ENCODE results near the gene SDHB. TPM values are rescaled to one million over a fixed set of nuclear protein-coding genes. Genes with fewer than 3 reads are reported as not detected.

SDHB gene
- total and polyA plus RNA-seq, 10 donors: 49.1 to 132 (median 83.7) TPM

DNA sequence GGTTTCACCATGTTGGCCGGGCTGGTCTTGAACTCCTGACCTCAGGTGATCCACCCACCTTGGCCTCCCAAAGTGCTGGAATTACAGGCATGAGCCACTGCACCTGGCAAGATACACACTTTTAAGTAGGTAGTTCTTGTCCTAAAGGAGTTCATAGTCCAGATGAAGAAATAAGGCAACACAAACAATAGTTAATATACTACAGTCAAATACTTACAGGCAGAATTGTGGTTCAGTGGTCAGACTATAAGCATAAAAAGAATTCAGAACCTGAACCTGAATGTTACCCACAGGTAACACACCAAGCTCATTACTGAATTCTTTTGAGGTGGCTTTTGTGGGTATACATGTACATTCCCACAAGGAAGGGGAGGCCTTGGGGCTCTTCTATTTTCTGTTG lies 1.8 kb downstream of the SDHB start:
- no peak for DNase-seq
- intact Hi-C loops (cut with DNase I; ENCODE audit: low total_unique reads): no loop called here
- Histone ChIP-seq H3K4me1 (peaks cover 5 to 62% (median 31%) of the 10 kb centered on the region in 6 donors), H3K27ac (no peak overlapping the region), H3K4me3 (no peak overlapping the region), H3K36me3 (peaks cover 0 to 48% (median 20%) of the 10 kb centered on the region in 6 donors), H3K9me3 (no peaks in the 10 kb centered on the region), H3K27me3 (replicated peaks in 1 of 7) (no peaks in the 10 kb centered on the region)
- WGBS, 5 donors: 67 to 97% (median 80%) methylated on average over 1 of the region's 1 CpG
- TF ChIP-seq POLR2A (IDR thresholded peaks at IDR 0.05): no peak
- no peak for TF ChIP-seq POLR2AphosphoS5 (IDR thresholded peaks at IDR 0.05)
- TF ChIP-seq, protein P1, sequence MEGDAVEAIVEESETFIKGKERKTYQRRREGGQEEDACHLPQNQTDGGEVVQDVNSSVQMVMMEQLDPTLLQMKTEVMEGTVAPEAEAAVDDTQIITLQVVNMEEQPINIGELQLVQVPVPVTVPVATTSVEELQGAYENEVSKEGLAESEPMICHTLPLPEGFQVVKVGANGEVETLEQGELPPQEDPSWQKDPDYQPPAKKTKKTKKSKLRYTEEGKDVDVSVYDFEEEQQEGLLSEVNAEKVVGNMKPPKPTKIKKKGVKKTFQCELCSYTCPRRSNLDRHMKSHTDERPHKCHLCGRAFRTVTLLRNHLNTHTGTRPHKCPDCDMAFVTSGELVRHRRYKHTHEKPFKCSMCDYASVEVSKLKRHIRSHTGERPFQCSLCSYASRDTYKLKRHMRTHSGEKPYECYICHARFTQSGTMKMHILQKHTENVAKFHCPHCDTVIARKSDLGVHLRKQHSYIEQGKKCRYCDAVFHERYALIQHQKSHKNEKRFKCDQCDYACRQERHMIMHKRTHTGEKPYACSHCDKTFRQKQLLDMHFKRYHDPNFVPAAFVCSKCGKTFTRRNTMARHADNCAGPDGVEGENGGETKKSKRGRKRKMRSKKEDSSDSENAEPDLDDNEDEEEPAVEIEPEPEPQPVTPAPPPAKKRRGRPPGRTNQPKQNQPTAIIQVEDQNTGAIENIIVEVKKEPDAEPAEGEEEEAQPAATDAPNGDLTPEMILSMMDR (IDR thresholded peaks at IDR 0.05 in 8 of 11, conservative IDR thresholded peaks at IDR 0.05 in 3 of 11): no peak

DNA sequence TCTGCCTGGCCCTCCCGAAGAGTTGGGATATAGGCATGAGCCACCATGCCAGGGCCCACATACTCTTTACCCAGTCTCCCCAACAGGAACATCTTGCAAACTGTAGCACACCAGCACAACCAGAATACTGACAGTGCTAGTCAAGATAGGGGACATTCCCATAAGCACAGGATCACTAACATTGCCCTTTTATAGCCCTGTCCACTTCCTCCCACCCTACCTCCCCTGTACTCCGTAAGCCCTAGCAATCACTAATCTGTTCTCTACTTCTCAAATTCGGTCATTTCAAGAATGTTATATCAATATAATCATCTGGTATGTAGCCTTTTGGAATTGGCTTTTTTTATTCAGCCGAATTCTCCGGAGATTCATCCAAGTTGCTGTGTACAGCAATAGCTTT lies 5.9 kb downstream of the SDHB start:
- H3K27me3 ChIP-seq (replicated peaks in 1 of 7): no peaks in the 10 kb centered on the region
- H3K27ac ChIP-seq: no peak overlapping the region
- intact Hi-C loops (cut with DNase I; ENCODE audit: low total_unique reads): loop anchor here (5.0 kb wide), 1 partner anchor 96 kb away; no protein-coding TSS in a partner anchor

DNA sequence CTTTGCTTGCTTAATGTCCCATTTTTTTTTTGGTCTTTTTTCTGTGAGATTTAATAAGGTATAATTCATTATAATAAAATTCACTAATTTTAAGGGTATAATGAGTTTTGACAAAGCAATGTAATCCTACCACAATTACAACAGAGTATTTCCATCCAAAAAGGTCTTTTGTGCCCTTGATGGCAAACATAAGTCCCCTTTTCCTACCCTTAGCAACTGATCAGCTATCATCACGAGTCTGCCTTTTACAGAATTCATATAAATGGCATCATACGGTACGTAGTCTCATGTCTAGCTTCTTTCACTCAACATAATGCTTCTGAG lies 7.5 kb downstream of the SDHB start:
- Histone ChIP-seq H3K27me3 (replicated peaks in 1 of 7) (no peaks in the 10 kb centered on the region), H3K9me3 (no peaks in the 10 kb centered on the region), H3K27ac (peak overlapping the region in 3 of 8 donors; percentile 2 to 58 (median 9)), H3K4me3 (no peak overlapping the region), H3K4me1 (peaks cover 0 to 55% (median 24%) of the 10 kb centered on the region in 6 donors), H3K36me3 (peaks cover 0 to 83% (median 52%) of the 10 kb centered on the region in 6 donors)
- TF ChIP-seq POLR2AphosphoS5 (IDR thresholded peaks at IDR 0.05) (no peak), POLR2A (IDR thresholded peaks at IDR 0.05) (no peak)
- TF ChIP-seq, protein P1 (IDR thresholded peaks at IDR 0.05 in 8 of 11, conservative IDR thresholded peaks at IDR 0.05 in 3 of 11): peak in 3 of 11 experiments; percentile 10 to 48 (median 22)
- DNase-seq: no peak
- intact Hi-C loops (cut with DNase I; ENCODE audit: low total_unique reads): loop anchor here (5.0 kb wide), 1 partner anchor 94 kb away; no protein-coding TSS in a partner anchor
- WGBS, 5 donors: 65 to 83% (median 72%) methylated on average over 3 of the region's 3 CpGs

More for the DNA sequence above, 5.9 kb downstream of the SDHB start:
- DNase-seq: no peak
- Histone ChIP-seq H3K4me3 (no peak overlapping the region), H3K36me3 (peaks cover 0 to 75% (median 37%) of the 10 kb centered on the region in 6 donors), H3K4me1 (peaks cover under 1 to 71% (median 37%) of the 10 kb centered on the region in 6 donors), H3K9me3 (no peaks in the 10 kb centered on the region)
- 88 to 92% (median 89%) methylated on average over 5 of the region's 5 CpGs for WGBS, 5 donors
- TF ChIP-seq, protein P1 (IDR thresholded peaks at IDR 0.05 in 8 of 11, conservative IDR thresholded peaks at IDR 0.05 in 3 of 11): no peak
- TF ChIP-seq POLR2AphosphoS5 (IDR thresholded peaks at IDR 0.05) (no peak), POLR2A (IDR thresholded peaks at IDR 0.05) (no peak)

DNA sequence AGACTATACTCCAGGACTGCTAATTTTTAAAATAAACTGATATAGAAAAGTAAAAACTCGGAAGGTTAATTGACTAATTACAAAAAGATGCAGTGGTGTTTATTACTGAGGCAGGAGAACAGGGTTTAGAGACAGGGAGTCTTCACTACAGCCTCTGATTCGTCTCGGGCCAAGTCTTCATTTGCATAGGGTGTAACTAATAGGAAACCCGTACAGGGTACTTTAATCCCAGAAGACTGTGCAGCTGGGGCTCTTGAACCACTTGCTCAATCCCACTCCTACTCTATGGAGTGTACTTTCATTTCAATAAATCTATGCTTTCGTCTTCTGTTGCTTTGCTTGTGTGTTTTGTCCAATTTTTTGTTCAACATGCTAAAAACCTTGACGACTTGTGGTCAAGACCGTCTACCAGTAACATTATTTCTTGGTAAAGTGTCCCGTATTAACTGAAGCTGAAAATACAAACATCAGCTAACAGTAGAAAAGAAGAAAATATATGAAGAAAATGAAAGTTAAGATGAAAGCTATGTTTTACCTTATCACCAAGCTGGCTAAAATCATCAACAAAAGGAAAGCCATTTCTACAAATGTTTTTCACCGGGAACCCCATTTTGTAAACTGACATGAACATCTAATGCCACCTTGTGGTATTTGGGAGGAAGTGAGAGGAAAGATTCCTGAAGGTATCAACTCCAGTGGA lies 8.0 kb downstream of the SDHB start:
- intact Hi-C loops (cut with DNase I; ENCODE audit: low total_unique reads): loop anchor here (5.0 kb wide), 1 partner anchor 93 kb away; no protein-coding TSS in a partner anchor
- TF ChIP-seq POLR2AphosphoS5 (IDR thresholded peaks at IDR 0.05) (no peak), POLR2A (IDR thresholded peaks at IDR 0.05) (no peak)
- TF ChIP-seq, protein P1 (IDR thresholded peaks at IDR 0.05 in 8 of 11, conservative IDR thresholded peaks at IDR 0.05 in 3 of 11): peak; percentile 52 to 81 (median 76)
- H3K9me3 ChIP-seq: no peaks in the 10 kb centered on the region
- H3K27ac ChIP-seq: peak overlapping the region in 5 of 8 donors; percentile 2 to 58 (median 16)
- H3K36me3 ChIP-seq: peaks cover 0 to 83% (median 54%) of the 10 kb centered on the region in 6 donors
- DNase-seq: no peak
- peak overlapping the region in 3 of 8 donors; percentile 11 to 44 (median 18) for H3K4me3 ChIP-seq
- H3K4me1 ChIP-seq: peaks cover 0 to 50% (median 19%) of the 10 kb centered on the region in 6 donors
- WGBS, 5 donors: 34 to 54% (median 47%) methylated on average over 9 of the region's 9 CpGs
- H3K27me3 ChIP-seq (replicated peaks in 1 of 7): no peaks in the 10 kb centered on the region

All from spleen (tissue), 11 donors.